ENCODE results near the gene TULP3. TPM values are rescaled to one million over a fixed set of nuclear protein-coding genes. Genes with fewer than 3 reads are reported as not detected.

Gene TULP3
- total and polyA plus RNA-seq, 2 experiments from 2014 or later = 19.0 to 22.9 TPM

DNA sequence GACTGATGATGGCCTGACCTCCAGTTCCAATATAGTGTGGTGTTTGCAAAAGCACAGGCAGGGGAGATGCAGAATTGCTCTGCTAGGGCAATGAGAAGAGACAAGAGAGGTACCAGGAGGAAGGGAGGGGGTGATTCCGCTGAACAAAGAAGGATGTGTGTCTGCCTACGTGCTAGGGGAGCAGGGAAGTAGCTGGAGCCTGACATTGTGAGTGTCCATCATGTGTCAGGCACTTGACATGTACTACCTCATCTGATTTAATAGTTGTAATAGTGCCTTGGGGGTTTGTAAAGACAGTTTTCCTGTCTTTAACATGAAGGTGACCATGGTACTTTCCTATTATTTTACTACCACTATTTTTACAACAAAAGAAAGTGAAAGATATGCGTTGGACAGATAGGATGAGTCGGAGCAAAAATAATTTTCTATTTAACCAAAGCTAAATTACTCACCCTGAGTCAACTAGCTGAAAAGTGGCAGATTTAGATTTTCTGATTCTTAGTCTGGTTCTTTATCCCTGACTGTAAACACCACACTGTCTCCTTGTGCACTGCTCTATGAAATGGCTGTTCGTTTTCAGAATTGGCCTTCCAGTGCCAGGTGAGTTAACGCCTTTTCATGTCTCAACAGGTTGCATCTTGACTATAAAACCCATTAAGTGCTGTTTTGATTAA lies 34.8 kb downstream of the TULP3 start:
- Histone ChIP-seq H3K4me1 (ENCODE audit: insufficient read depth) (no peaks in the 10 kb centered on the region), H2AFZ (no peak overlapping the region), H3K36me3 (replicated peaks; ENCODE audit: insufficient read depth, low read depth) (peaks cover 3% of the 10 kb centered on the region), H3K4me2 (no peak overlapping the region), H3K27me3 (no peaks in the 10 kb centered on the region), H3K9me3 (ENCODE audit: low read depth) (no peaks in the 10 kb centered on the region), H3K79me2 (no peaks in the 10 kb centered on the region), H4K20me1 (ENCODE audit: insufficient read depth, poor library complexity, severe bottlenecking) (no peaks in the 10 kb centered on the region), H3K27ac (no peak overlapping the region), H3K4me3 (no peak overlapping the region), H3K9me2 (replicated peaks; ENCODE audit: insufficient read depth) (no peaks in the 10 kb centered on the region)
- DNase-seq (ENCODE audit: low spot score) = no peak
- 96% methylated on average over 6 of the region's 6 CpGs for WGBS (ENCODE audit: low lambda C conversion rate, missing lambda C conversion rate)
- TF ChIP-seq EZH2phosphoT487 (IDR thresholded peaks at IDR 0.05; ENCODE audit: low read depth, severe bottlenecking, unreplicated experiment) (no peak), EZH2 (IDR thresholded peaks at IDR 0.05; ENCODE audit: borderline replicate concordance) (no peak)
- TF ChIP-seq, protein P1, sequence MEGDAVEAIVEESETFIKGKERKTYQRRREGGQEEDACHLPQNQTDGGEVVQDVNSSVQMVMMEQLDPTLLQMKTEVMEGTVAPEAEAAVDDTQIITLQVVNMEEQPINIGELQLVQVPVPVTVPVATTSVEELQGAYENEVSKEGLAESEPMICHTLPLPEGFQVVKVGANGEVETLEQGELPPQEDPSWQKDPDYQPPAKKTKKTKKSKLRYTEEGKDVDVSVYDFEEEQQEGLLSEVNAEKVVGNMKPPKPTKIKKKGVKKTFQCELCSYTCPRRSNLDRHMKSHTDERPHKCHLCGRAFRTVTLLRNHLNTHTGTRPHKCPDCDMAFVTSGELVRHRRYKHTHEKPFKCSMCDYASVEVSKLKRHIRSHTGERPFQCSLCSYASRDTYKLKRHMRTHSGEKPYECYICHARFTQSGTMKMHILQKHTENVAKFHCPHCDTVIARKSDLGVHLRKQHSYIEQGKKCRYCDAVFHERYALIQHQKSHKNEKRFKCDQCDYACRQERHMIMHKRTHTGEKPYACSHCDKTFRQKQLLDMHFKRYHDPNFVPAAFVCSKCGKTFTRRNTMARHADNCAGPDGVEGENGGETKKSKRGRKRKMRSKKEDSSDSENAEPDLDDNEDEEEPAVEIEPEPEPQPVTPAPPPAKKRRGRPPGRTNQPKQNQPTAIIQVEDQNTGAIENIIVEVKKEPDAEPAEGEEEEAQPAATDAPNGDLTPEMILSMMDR (IDR thresholded peaks at IDR 0.05; ENCODE audit: poor library complexity) = no peak

DNA sequence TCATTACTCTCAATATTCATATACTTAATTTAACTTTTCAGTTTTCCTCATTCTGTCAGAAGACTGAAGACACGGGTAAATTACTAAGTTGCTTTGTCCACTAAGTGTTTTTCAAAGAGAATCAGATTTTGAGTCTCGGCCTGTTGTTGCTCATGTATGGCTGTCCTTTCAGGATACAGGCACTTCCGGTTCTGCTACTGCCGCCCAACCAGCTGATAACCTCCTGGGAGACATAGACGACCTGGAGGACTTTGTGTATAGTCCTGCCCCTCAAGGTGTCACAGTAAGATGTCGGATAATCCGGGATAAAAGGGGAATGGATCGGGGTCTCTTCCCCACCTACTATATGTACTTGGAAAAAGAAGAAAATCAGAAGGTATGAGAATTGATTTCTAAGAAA lies 40.2 kb downstream of the TULP3 start:
- 80% methylated on average over 8 of the region's 8 CpGs for WGBS (ENCODE audit: low lambda C conversion rate, missing lambda C conversion rate)
- no peaks in the 10 kb centered on the region for H3K9me2 ChIP-seq (replicated peaks; ENCODE audit: insufficient read depth)
- H2AFZ ChIP-seq = no peak overlapping the region
- no peaks in the 10 kb centered on the region for H3K79me2 ChIP-seq
- no peak for DNase-seq (ENCODE audit: low spot score)
- H3K4me3 ChIP-seq = no peak overlapping the region
- no peaks in the 10 kb centered on the region for H3K4me1 ChIP-seq (ENCODE audit: insufficient read depth)
- H3K9me3 ChIP-seq (ENCODE audit: low read depth) = no peaks in the 10 kb centered on the region
- no peak overlapping the region for H3K27ac ChIP-seq
- H3K27me3 ChIP-seq = no peaks in the 10 kb centered on the region
- TF ChIP-seq EZH2phosphoT487 (IDR thresholded peaks at IDR 0.05; ENCODE audit: low read depth, severe bottlenecking, unreplicated experiment) (no peak), EZH2 (IDR thresholded peaks at IDR 0.05; ENCODE audit: borderline replicate concordance) (no peak)
- TF ChIP-seq, protein P1 (IDR thresholded peaks at IDR 0.05; ENCODE audit: poor library complexity) = no peak
- no peaks in the 10 kb centered on the region for H4K20me1 ChIP-seq (ENCODE audit: insufficient read depth, poor library complexity, severe bottlenecking)
- H3K4me2 ChIP-seq = no peak overlapping the region
- H3K36me3 ChIP-seq (replicated peaks; ENCODE audit: insufficient read depth, low read depth) = peaks cover 3% of the 10 kb centered on the region

DNA sequence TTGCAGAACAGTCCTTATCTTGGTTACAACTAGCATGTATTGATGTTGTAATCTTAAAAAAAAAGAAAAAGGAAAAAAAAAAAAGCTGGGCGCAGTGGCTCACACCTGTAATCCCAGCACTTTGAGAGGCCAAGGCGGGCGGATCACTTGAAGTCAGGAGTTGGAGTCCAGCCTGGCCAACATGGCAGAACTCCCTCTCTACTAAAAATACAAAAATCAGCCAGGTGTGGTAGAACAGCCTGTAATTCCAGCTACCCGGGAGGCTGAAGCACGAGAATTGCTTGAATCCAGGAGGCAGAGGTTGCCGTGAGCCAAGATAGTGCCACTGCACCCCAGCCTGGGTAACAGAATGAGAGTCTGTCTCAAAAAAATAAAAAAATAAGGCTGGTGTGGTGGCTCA lies 42.9 kb downstream of the TULP3 start:
- no peak overlapping the region for H3K4me2 ChIP-seq
- no peak for DNase-seq (ENCODE audit: low spot score)
- no peaks in the 10 kb centered on the region for H3K9me3 ChIP-seq (ENCODE audit: low read depth)
- no peak overlapping the region for H3K4me3 ChIP-seq
- no peaks in the 10 kb centered on the region for H3K4me1 ChIP-seq (ENCODE audit: insufficient read depth)
- WGBS (ENCODE audit: low lambda C conversion rate, missing lambda C conversion rate) = 100% methylated on average over 6 of the region's 6 CpGs
- no peaks in the 10 kb centered on the region for H3K9me2 ChIP-seq (replicated peaks; ENCODE audit: insufficient read depth)
- H3K27me3 ChIP-seq = no peaks in the 10 kb centered on the region
- H3K36me3 ChIP-seq (replicated peaks; ENCODE audit: insufficient read depth, low read depth) = no peaks in the 10 kb centered on the region
- no peaks in the 10 kb centered on the region for H3K79me2 ChIP-seq
- no peak overlapping the region for H3K27ac ChIP-seq
- TF ChIP-seq EZH2phosphoT487 (IDR thresholded peaks at IDR 0.05; ENCODE audit: low read depth, severe bottlenecking, unreplicated experiment) (no peak), EZH2 (IDR thresholded peaks at IDR 0.05; ENCODE audit: borderline replicate concordance) (no peak)
- TF ChIP-seq, protein P1 (IDR thresholded peaks at IDR 0.05; ENCODE audit: poor library complexity) = no peak
- no peaks in the 10 kb centered on the region for H4K20me1 ChIP-seq (ENCODE audit: insufficient read depth, poor library complexity, severe bottlenecking)
- H2AFZ ChIP-seq = no peak overlapping the region

All from hepatocyte (in vitro differentiated cells).